Measurements from ENCODE around the gene NF2.

Gene NF2

GRCh38 chr22:29710922-29711593 lies 107.6 kb downstream of the NF2 start:
- no peak for DNase-seq (ENCODE audit: low read depth, low spot score)
- H3K4me3 ChIP-seq (ENCODE audit: low read length), result no peak overlapping the region

- H3K4me3 ChIP-seq (ENCODE audit: low read length), result no peak overlapping the region
- no peak for DNase-seq (ENCODE audit: low read depth, low spot score)
Measured at GRCh38 chr22:29712119-29712518, 108.7 kb downstream of the NF2 start.

- H3K4me3 ChIP-seq (ENCODE audit: low read length), result no peak overlapping the region
- no peak for DNase-seq (ENCODE audit: low read depth, low spot score)
Measured at GRCh38 chr22:29713156-29713727, 109.8 kb downstream of the NF2 start.

DNA sequence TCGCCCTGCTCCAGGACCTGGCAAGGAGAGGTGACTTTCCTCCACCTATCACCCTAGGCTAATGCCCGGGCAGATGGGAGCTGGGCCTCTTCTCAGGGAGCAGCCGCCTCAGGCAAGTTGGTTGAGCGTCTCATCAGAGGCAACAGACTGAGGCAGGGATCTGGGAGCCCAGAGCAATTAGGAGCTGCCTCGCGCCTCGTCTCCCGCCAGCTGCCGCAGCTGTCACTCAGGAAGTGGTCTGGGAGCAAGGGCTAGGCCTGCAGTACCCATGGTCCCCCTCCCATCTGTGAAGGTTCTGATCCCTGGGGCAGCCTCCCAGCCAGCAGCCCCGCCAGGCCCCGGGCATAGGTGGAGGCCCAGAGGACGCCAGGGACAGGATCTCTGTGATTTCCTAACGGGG lies 111.8 kb downstream of the NF2 start:
- DNase-seq (ENCODE audit: low read depth, low spot score), result no peak
- no peak overlapping the region for H3K4me3 ChIP-seq (ENCODE audit: low read length)

DNA sequence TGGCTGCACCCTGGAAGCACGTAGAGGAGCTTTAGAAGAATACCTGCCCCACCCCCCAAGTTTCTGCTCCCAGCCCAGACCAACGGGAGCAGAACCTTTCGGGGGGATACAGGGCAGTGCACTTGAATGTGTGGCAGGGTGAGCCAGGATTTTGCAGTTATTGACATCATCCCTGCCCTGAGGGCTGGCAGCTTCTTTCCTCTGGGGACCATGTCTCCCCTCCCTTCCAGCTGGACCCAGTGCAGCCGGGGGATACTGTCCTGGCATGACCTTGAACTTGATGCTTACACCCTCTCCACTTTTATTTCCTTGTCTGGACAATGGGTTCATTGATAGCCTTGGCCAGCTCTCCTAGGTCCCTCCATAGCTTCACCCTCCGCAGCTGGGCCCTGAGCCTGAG lies 112.3 kb downstream of the NF2 start:
- no peak for DNase-seq (ENCODE audit: low read depth, low spot score)
- H3K4me3 ChIP-seq (ENCODE audit: low read length), result no peak overlapping the region

- H3K4me3 ChIP-seq (ENCODE audit: low read length), result no peak overlapping the region
- no peak for DNase-seq (ENCODE audit: low read depth, low spot score)
Measured at GRCh38 chr22:29716814-29717545, 113.5 kb downstream of the NF2 start.

- no peak overlapping the region for H3K4me3 ChIP-seq (ENCODE audit: low read length)
- no peak for DNase-seq (ENCODE audit: low read depth, low spot score)
Measured at GRCh38 chr22:29717789-29718188, 114.4 kb downstream of the NF2 start.

GRCh38 chr22:29718949-29719898 lies 115.8 kb downstream of the NF2 start:
- no peak overlapping the region for H3K4me3 ChIP-seq (ENCODE audit: low read length)

GRCh38 chr22:29719899-29720645 lies 116.6 kb downstream of the NF2 start, which contains the start of gene CABP7:
TSS of gene CABP7 (plus strand) at chr22:29720003. CDS start at chr22:29720425, 422 bp downstream.
- no peak within 1 kb of the TSS for H3K4me3 ChIP-seq (ENCODE audit: low read length)

More at GRCh38 chr22:29718949-29719898, 115.8 kb downstream of the NF2 start:
- DNase-seq (ENCODE audit: low read depth, low spot score), result no peak

GRCh38 chr22:29720811-29721323 lies 117.4 kb downstream of the NF2 start:
- H3K4me3 ChIP-seq (ENCODE audit: low read length), result no peak overlapping the region
- no peak for DNase-seq (ENCODE audit: low read depth, low spot score)

More at GRCh38 chr22:29719899-29720645, 116.6 kb downstream of the NF2 start, which contains the start of gene CABP7:
- no peak for DNase-seq (ENCODE audit: low read depth, low spot score)

- H3K4me3 ChIP-seq (ENCODE audit: low read length), result no peak overlapping the region
- no peak for DNase-seq (ENCODE audit: low read depth, low spot score)
Measured at GRCh38 chr22:29722151-29722550, 118.7 kb downstream of the NF2 start.

DNA sequence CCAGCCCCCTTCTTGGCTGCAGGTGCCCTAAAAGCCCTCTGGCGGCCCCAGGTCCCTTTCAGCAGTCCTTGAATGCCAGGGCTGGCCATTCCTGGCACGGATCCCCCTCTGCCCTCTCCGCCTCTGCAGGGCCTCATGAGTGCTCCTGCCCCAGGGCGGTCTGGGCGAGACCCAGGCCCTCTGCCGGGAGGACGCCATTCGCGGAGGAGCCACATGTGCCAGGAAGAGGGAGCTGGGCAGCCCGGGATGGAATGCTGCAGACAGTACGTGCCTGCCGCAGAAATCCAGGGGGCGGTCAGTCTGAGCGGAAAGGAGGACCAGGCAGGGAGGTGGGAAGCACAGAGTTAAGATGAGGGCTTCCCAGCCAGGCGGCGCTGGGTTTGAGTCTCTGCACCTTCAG lies 119.2 kb downstream of the NF2 start:
- no peak overlapping the region for H3K4me3 ChIP-seq (ENCODE audit: low read length)
- no peak for DNase-seq (ENCODE audit: low read depth, low spot score)

- DNase-seq (ENCODE audit: low read depth, low spot score), result no peak
- no peak overlapping the region for H3K4me3 ChIP-seq (ENCODE audit: low read length)
Measured at GRCh38 chr22:29723766-29724165, 120.3 kb downstream of the NF2 start.

DNA sequence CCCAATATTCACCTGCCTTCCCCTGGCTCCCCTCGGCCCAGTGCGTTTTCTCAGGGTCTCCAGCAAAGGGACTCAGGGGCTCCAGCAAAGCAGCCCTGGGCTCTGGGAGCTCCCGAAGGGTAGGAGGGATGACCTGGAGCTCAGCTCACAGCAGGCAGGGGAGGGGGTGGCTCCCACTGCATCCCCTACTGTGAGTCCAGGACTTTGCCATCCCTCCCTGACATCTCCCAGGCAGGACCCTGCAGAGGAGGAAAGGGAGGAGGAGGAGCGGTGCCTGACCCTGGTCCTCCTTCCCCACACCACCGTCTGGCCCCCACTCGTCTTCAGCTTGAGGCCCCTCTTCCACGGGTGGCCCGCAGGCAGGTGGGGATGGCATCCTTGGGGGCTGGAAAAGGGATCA lies 121.4 kb downstream of the NF2 start:
- DNase-seq (ENCODE audit: low read depth, low spot score), result no peak
- H3K4me3 ChIP-seq (ENCODE audit: low read length), result no peak overlapping the region

- DNase-seq (ENCODE audit: low read depth, low spot score), result no peak
Measured at GRCh38 chr22:29726106-29726505, 122.7 kb downstream of the NF2 start.

GRCh38 chr22:29726512-29727130 lies 123.2 kb downstream of the NF2 start:
- no peak for DNase-seq (ENCODE audit: low read depth, low spot score)
- H3K4me3 ChIP-seq (ENCODE audit: low read length), result no peak overlapping the region

More at GRCh38 chr22:29726106-29726505, 122.7 kb downstream of the NF2 start:
- no peak overlapping the region for H3K4me3 ChIP-seq (ENCODE audit: low read length)

DNA sequence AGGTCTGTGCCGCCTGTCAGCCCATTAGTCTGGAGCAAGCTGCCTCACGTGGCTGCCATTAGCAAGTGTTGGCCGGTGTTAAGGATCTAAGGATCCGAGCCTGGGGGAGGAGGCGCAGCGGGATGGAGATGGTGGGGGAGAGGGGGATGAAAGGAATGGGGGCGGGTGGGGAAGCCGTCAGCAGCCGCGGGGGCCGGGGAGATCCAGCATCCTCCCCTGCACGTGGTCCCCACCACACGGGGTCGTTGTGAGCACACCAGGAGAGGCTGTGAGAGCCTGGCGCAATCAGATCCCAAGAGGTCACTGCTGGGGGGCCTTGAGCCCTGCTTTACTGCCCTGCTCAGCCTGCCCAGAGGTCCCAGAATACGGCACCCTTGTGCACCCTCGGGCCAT lies 123.7 kb downstream of the NF2 start:
- DNase-seq (ENCODE audit: low read depth, low spot score), result no peak
- H3K4me3 ChIP-seq (ENCODE audit: low read length), result no peak overlapping the region

GRCh38 chr22:29729161-29729560 lies 125.7 kb downstream of the NF2 start:
- DNase-seq (ENCODE audit: low read depth, low spot score), result no peak
- H3K4me3 ChIP-seq (ENCODE audit: low read length), result no peak overlapping the region

Data from Jurkat, Clone E6-1 (cell line).